GM23338 (cell line): ENCODE data around the gene TRABD.

Experiments
- CREB1 ChIP-seq: fragments of 250-450 bp; sonication (Bioruptor Pico); IDR thresholded peaks from 2 replicates; pipeline ENCODE4 v1.5.0; 2020; ENCODE audit warnings: low read depth, mild to moderate bottlenecking, moderate library complexity
- CTCF ChIP-seq, 2 experiments: fragments of 200-600 bp in 1 of 2; sonication (generic) in 1 of 2; conservative IDR thresholded peaks; 2 replicates each; pipeline versions ENCODE4 v1.5.1 to v1.6.1; 2016 to 2017; ENCODE audit warnings: antibody characterized with exemption in 2 of 2, low read depth in 2 of 2, mild to moderate bottlenecking in 2 of 2, moderate library complexity in 1 of 2
- ETS1 ChIP-seq: IDR thresholded peaks from 2 replicates; pipeline ENCODE4 v1.6.1; 2016; ENCODE audit warnings: antibody characterized with exemption
- EZH2 ChIP-seq: fragments of 200-600 bp; sonication (generic); IDR thresholded peaks from one replicate; pipeline ENCODE4 v1.8.0; 2017; ENCODE audit warnings: antibody characterized with exemption, mild to moderate bottlenecking, low read depth; ENCODE audit not compliant: unreplicated experiment
- EZH2phosphoT487 ChIP-seq: fragments of 200-600 bp; sonication (generic); IDR thresholded peaks from one replicate; pipeline ENCODE4 v1.8.1; 2018; ENCODE audit warnings: antibody characterized with exemption; ENCODE audit not compliant: unreplicated experiment
- JUNB ChIP-seq: IDR thresholded peaks from one replicate; pipeline ENCODE4 v1.6.1; 2016; ENCODE audit warnings: antibody characterized with exemption; ENCODE audit not compliant: unreplicated experiment
- NANOG ChIP-seq: IDR thresholded peaks from 2 replicates; pipeline ENCODE4 v1.6.1; 2016; ENCODE audit warnings: antibody characterized with exemption, borderline replicate concordance
- POLR2AphosphoS5 ChIP-seq: IDR thresholded peaks from 2 replicates; pipeline ENCODE4 v1.6.1; 2016; ENCODE audit warnings: antibody characterized with exemption, low read depth
- REST ChIP-seq: IDR thresholded peaks from one replicate; pipeline ENCODE4 v1.6.1; 2018; ENCODE audit warnings: antibody characterized with exemption; ENCODE audit not compliant: unreplicated experiment
- STAT1 ChIP-seq: IDR thresholded peaks from one replicate; pipeline ENCODE4 v1.6.1; 2016; ENCODE audit warnings: antibody characterized with exemption; ENCODE audit not compliant: unreplicated experiment
- ZNF114 ChIP-seq: fragments of 250-450 bp; sonication (Bioruptor Pico); IDR thresholded peaks from 2 replicates; pipeline ENCODE4 v1.5.0; 2020; ENCODE audit warnings: mild to moderate bottlenecking, moderate library complexity
- ZNF331 ChIP-seq: fragments of 250-450 bp; sonication (Bioruptor Pico); IDR thresholded peaks from 2 replicates; pipeline ENCODE4 v1.5.0; 2020; ENCODE audit warnings: low read depth, mild to moderate bottlenecking, moderate library complexity
- ZNF462 ChIP-seq: fragments of 250-450 bp; sonication (Bioruptor Pico); IDR thresholded peaks from 2 replicates; pipeline ENCODE4 v1.5.0; 2020; ENCODE audit warnings: mild to moderate bottlenecking, moderate library complexity

DNA sequence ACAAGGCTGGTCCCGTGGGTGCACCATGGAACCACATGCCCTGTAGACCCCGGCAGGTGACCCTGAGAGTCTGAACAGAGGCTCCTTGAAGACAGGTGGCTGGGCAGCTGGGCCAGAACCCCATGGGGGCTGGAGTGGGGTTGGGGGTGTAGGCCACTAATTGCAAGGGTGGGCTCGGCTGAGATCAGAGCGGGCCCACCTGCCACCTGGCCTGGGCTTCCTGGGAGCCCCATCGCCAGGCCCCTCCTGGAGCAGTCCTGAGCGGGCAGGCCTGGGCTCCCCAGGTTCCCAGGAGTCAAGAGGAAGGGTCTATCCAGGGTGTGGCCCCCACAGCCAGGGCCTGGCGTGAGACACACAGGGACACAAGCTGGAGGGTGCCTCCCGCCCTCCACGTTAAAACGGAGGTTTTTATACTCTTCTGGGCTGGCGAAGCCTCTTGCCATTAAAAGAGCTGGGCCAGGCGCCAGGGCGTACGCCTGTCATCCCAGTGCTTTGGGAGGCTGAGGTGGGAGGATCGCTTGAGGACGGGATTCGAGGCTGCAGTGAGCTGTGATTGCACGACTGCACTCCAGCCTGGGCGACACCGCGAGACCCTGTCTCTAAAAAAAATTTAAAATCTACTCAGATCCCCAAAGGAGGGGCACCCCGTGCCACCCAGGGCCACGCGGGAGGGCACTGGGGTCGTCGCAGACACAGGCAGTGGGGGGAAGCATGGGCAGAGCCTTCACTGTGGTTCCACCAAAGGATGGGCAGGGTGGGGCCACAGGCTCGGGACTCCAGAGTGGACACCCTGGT, 4.8 kb upstream of the TRABD start:
- TF ChIP-seq CTCF (conservative IDR thresholded peaks at IDR 0.05; ENCODE audit: low read depth in 2 of 2) (no peak), JUNB (no peak), ZNF114 (CRISPR knock-in tag) (no peak), EZH2phosphoT487 (no peak), POLR2AphosphoS5 (no peak), EZH2 (no peak), REST (no peak), ETS1 (no peak), ZNF331 (no peak), CREB1 (CRISPR knock-in tag) (no peak), NANOG (no peak), STAT1 (no peak), ZNF462 (CRISPR knock-in tag) (no peak)
